ENCODE results near the gene ACY1.
A peak's percentile ranks its signal among the peaks of the same experiment; 100 is the strongest.

ACY1 gene

DNA sequence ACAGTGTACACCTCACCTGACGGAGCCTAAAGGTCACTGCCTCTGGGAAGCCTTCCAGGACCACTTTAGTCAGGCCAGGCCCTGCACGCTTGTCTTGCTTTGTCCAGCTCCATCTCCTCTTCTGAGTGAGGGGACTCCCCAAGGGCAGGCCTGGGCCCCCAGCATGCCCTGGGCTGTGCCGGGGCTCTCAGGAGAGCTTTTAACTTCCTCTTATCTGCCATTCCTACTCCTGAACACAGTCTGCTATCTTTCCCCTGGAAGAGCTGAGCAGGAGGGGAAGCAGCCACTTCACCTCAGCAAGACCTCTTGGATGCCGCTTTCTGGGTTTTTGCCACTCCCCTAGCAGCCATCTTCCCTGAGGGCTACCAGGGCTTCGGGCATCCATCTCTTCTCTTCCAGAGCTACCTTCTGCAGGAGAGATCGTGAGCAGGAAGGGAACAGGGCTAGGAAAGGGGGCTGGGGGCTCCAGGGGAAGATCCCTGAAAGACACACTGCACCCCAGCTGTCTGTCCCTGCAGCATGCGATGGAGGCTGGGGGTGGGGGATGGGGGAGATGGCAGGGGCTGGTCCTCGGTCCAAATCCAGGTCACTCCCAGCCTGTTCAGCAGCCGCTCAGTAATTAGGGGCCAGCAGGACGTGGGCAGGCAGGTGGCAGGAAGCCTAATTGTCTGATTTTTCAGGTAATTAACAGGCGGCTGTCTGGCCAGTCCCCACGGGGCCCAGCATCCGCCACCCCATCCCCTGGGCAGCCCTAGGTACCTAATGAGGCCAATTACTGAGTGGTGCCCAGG lies 32.3 kb downstream of the ACY1 start:
- no peak overlapping the region for H3K4me3 ChIP-seq (ENCODE audit: low read depth, low read length)
- TF ChIP-seq, protein P1, sequence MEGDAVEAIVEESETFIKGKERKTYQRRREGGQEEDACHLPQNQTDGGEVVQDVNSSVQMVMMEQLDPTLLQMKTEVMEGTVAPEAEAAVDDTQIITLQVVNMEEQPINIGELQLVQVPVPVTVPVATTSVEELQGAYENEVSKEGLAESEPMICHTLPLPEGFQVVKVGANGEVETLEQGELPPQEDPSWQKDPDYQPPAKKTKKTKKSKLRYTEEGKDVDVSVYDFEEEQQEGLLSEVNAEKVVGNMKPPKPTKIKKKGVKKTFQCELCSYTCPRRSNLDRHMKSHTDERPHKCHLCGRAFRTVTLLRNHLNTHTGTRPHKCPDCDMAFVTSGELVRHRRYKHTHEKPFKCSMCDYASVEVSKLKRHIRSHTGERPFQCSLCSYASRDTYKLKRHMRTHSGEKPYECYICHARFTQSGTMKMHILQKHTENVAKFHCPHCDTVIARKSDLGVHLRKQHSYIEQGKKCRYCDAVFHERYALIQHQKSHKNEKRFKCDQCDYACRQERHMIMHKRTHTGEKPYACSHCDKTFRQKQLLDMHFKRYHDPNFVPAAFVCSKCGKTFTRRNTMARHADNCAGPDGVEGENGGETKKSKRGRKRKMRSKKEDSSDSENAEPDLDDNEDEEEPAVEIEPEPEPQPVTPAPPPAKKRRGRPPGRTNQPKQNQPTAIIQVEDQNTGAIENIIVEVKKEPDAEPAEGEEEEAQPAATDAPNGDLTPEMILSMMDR (IDR thresholded peaks at IDR 0.05; ENCODE audit: insufficient read depth, low read depth, low read length, missing control alignments) = no peak
- no peak for DNase-seq (ENCODE audit: low read depth)

DNA sequence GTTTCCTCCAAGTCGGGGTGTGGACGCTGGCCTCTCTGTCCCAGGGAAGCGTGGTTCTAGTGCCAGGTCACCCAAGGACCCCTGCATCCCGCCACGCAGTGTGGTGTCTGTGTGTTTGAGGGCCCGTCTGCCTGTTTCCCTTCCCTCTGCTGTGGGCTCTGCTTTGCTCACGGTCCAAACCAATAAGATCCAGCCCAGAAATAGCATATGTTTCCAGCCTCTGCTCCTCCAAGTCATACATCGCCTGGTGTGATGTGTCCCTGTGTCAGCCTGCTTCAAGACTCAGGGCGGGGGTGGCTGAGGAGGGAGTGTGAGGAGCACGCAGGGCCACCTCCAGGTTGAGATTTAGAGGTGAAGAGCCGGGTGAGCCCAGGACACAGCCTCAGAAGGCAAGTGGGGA lies 34.3 kb downstream of the ACY1 start:
- DNase-seq (ENCODE audit: low read depth) = no peak
- TF ChIP-seq, protein P1 (IDR thresholded peaks at IDR 0.05; ENCODE audit: insufficient read depth, low read depth, low read length, missing control alignments) = no peak
- no peak overlapping the region for H3K4me3 ChIP-seq (ENCODE audit: low read depth, low read length)

DNA sequence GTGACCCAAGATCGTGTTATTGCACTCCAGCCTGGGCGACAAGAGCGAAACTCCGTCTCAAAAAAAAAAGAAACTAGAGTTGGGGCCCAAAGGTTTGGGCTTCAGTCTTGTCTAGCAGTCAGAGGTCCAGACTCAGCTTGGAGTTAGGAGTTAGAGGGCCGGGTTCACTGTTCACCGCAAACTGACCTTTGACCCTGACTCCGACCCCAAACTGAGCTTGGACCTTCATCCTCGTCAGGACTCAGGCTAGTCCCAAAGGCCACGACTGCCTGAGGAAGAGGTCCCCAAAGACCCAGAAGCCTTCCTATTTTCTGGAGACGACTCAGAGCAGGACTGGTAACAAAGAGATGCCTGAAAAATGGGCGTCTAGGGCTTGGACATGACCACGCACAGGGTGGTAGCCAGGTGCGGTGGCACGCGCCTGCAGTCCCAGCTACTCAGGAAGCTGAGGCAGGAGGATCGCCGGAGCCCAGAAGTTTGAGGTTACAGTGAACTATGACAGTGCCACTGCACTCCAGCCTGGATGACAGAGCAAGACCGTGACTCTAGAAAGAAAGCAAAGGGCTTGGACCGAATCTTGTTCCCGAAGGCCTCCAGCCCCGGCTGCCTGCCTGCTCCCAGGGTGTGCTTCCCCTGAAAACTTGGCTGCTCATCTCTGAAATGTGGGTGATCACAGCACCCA lies 35.1 kb downstream of the ACY1 start:
- no peak for DNase-seq (ENCODE audit: low read depth)
- H3K4me3 ChIP-seq (ENCODE audit: low read depth, low read length) = no peak overlapping the region
- TF ChIP-seq, protein P1 (IDR thresholded peaks at IDR 0.05; ENCODE audit: insufficient read depth, low read depth, low read length, missing control alignments) = no peak

DNA sequence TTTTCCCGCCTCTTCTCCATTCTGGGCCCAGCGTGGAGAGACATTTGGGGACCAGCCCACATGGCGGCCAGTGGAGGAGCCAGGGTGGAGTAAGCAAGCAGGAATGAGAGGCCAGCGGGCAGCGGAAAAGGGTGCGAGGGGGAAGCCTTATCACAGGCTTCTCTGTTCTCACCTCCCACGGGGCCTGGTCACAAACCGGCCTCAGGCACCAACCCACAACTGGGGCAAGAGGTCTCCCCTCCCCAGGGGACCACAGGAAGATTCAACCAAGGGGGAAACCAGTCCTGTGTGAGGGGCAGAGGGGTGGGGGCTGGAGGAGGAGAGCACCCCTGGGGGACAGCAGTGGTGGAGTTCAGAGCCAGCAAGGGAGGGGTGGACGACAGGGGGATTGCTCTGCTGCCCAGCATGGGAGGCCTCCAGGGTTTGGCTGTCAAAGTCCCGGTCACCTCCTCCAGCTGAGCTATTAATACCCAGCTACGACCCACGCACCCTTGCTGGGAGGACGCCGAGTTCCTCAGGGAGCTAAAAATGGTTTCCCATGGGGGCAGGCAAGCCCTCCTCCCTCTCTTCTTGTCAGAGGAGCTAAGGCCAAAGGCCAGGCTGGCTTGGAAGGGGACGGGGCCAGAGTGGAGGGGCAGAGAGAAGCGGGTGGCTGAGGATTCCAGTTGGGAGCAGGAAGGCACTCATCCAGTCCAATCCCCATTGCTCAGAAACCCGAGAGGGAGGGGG lies 36.2 kb downstream of the ACY1 start:
- DNase-seq (ENCODE audit: low read depth) = no peak
- TF ChIP-seq, protein P1 (IDR thresholded peaks at IDR 0.05; ENCODE audit: insufficient read depth, low read depth, low read length, missing control alignments) = no peak
- H3K4me3 ChIP-seq (ENCODE audit: low read depth, low read length) = no peak overlapping the region

DNA sequence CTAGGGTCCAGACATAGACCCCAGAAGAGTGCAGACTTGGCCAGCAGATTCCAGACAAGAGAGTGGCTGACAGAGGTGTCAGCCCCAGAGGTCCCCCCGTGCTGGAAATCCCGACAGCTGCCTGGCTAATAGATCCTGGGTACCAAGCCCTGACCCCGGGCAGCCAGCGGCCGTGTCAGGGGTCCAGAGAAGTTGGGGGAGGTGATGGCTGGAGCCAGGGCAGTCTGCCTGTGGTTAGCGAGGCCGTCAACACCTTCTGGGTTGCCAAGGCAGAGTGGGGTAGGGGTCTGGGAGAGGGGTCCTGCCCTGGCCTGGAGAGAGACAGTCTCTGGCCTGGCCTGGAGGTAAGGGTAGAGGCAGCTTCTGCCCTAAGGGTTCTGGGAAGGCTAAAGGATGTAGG lies 37.5 kb downstream of the ACY1 start:
- H3K4me3 ChIP-seq (ENCODE audit: low read depth, low read length) = no peak overlapping the region
- no peak for DNase-seq (ENCODE audit: low read depth)
- TF ChIP-seq, protein P1 (IDR thresholded peaks at IDR 0.05; ENCODE audit: insufficient read depth, low read depth, low read length, missing control alignments) = no peak

DNA sequence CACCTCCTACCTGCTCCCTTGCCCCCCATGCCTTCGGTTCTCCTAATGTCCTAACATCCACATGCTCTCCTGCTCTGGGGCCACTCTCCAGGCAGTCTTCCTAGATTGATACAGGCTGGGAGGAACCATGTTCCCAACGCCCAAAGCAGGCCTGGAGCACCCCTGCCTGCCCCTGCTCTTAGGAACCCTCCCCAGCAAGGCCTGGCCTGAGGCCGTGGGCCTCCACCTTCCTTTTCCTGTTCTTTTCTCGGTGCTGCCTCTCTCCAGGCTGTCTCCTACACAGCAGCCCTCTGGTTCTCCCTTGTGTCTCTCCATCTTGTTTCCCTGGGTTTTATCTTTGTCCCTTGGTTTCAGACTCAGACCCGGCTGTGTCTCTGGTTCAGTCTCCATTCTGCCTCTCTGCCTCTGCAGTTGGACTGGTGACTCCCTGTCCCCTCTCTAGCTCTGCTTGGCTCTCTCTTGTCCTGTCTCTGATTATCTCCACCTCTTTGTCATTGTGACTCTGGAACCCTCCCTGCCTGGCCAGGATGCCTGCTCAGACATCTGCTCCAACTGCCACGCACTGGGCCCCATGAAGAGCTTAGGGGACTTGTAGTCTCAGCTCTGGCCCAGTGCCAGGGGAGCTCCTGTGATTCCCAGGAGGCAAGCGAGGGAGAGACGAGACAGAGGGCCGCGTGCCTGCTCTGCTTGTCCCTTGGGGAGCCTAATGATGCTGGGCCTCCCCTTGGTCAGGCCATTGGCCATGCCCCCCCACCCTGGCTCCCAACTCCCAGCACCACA lies 38.3 kb downstream of the ACY1 start:
- TF ChIP-seq, protein P1 (IDR thresholded peaks at IDR 0.05; ENCODE audit: insufficient read depth, low read depth, low read length, missing control alignments) = no peak
- DNase-seq (ENCODE audit: low read depth) = peak; percentile 28
- H3K4me3 ChIP-seq (ENCODE audit: low read depth, low read length) = no peak overlapping the region

Measured in GM12865 (cell line).